Measurements from ENCODE around the gene NRG2.
A peak's percentile ranks its signal among the peaks of the same experiment; 100 is the strongest.

The NRG2 gene

GRCh38 chr5:139971202-139971725 lies 71.8 kb downstream of the NRG2 start:
- DNase-seq (ENCODE audit: low spot score) (no peak), FAIRE-seq (no peak)

GRCh38 chr5:139969318-139969717 lies 73.8 kb downstream of the NRG2 start:
- no peak for FAIRE-seq
- no peak for DNase-seq (ENCODE audit: low spot score)

DNA sequence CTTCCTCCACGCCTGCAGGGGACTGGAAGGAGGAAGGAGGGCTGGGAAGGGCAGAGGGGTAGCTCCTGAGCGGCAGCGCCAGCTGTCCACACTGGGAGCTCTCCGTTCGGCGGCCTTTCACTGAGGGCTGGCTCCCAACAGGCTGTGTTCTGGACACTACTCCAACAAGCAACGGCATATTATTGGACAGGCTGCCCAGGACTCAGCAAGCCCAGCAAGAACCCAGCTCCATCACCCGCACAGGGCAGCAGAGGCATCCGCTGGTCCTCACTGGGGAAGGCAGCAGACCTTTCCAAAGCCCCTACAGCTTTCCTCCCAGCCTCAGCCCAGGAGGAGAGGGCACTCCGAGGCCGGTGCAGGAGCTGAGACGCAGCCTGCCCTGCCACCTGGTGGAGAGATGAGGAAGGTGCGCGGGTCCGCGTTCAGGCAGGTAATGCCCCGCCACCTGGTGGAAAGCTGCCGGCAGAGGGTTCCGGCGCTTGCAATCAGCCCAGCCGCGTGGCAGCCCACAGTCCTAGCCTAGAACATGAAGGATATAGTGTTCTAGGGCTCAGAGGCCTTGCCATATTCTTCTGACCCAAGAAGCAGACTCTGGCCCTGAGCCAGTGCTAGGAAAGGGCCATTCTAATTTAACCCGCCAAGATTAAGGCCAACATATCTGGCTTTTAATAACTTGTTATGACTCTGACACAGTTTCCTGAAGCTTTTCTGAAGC lies 74.4 kb downstream of the NRG2 start:
- DNase-seq (ENCODE audit: low spot score) (peak; percentile 87), FAIRE-seq (peak; percentile 72)

DNA sequence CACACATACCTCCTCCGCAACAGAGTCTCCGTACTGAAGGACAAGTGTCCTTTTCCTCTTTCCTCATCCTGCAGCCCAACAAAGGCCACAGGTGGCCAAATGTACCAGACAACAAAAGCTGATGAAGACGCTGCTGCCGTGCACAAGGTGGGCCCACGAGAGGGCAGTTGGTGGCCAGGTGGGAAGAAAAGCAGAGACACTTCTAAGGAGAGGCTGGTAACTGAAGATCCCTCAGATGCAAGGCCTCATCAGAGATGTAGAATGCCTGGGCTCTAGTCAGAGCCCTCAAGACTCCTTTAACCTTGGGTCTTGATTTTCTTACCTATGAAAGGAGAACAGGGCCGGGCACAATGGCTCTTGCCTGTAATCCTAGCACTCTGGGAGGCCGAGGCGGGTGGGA lies 75.7 kb downstream of the NRG2 start:
- no peak for DNase-seq (ENCODE audit: low spot score)
- no peak for FAIRE-seq

DNA sequence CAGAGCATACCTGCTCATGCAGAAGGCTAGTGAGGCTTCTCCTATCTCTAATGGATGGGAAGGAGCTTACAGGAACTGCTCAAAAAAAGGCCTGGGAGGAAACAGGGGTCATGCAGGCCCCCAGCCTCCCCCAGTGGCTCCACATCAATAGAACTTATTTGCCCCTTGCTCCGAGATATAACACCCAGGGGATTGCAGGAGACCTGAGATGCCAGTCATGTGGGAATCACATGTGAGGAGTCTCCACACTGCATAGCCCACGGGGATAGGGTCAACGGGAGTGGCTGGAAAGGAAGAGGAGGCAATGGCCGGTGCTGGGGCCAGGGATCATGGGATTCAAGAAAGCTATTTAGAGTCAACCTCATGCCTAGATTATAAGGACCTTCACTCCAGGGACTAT lies 76.2 kb downstream of the NRG2 start:
- DNase-seq (ENCODE audit: low spot score) (no peak), FAIRE-seq (no peak)

DNA sequence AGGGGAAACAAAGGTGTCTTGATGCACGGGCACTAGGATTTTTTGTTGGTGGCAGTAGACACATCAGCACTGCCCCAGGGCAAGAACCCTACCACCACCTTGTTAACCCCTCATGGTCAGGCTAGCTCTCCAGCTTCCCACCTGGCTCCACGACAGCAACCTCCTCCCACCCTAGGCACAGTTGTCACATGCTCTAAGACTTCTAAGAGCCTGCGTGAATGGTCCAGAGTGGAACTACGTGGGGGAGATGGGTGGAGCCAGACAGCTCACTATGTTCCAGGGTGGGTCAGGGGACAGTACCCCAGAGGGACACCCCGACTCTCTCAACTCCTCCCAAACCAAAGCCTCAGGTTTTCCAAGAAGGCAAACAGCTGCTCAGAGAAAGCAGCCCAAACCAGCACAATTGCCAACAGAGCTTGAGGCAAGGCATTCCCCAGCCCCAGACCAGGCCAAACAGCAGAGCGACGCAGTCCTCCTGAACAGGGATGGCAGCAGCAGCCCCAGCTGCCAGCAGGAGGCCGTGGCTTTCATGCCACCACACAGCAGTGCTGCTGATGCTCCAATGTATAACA lies 78.0 kb downstream of the NRG2 start:
- no peak for FAIRE-seq
- DNase-seq (ENCODE audit: low spot score), result no peak

GRCh38 chr5:139964266-139964993 lies 78.7 kb downstream of the NRG2 start:
- FAIRE-seq (no peak), DNase-seq (ENCODE audit: low spot score) (no peak)

GRCh38 chr5:139962445-139962844 lies 80.7 kb downstream of the NRG2 start:
- DNase-seq (ENCODE audit: low spot score), result no peak
- FAIRE-seq, result no peak

GRCh38 chr5:139961435-139962157 lies 81.5 kb downstream of the NRG2 start:
- FAIRE-seq, result no peak

DNA sequence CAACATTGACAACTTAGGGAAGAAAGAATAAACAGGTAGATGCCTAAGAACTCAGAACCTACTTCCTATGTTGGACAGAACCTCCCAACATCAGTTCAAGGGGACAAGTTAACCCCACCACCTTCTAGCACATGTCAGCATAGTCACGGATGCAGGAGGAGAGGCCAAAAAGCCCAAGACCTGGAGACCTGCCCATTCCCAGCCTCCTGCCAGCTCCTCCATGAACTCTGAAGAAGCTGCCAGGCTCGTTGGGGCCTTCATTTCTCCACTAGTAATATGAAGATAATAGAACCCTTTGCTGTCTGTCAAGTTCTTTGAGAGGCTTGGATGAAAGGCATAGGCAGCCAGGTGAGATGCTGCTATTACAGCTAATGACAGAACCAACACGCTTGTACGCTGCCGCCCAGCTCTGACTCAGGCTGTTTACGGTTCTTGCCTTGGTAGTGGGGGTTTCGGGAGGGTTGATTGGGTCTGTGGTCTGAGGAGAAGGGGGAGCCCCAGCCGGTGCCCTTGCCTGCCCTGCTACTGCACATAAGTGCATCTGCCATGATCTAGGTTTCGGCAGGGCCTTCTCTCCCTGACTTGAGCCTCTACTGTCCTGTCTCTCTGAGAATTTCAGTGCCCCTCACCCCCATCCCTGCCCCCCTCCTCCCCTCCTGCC lies 82.2 kb downstream of the NRG2 start:
- FAIRE-seq (no peak), DNase-seq (ENCODE audit: low spot score) (no peak)

More at GRCh38 chr5:139961435-139962157, 81.5 kb downstream of the NRG2 start:
- no peak for DNase-seq (ENCODE audit: low spot score)

- FAIRE-seq (no peak), DNase-seq (ENCODE audit: low spot score) (no peak)
Observed at GRCh38 chr5:139958432-139959148, 84.5 kb downstream of the NRG2 start.

GRCh38 chr5:139956342-139956741 lies 86.8 kb downstream of the NRG2 start:
- no peak for FAIRE-seq
- no peak for DNase-seq (ENCODE audit: low spot score)

DNA sequence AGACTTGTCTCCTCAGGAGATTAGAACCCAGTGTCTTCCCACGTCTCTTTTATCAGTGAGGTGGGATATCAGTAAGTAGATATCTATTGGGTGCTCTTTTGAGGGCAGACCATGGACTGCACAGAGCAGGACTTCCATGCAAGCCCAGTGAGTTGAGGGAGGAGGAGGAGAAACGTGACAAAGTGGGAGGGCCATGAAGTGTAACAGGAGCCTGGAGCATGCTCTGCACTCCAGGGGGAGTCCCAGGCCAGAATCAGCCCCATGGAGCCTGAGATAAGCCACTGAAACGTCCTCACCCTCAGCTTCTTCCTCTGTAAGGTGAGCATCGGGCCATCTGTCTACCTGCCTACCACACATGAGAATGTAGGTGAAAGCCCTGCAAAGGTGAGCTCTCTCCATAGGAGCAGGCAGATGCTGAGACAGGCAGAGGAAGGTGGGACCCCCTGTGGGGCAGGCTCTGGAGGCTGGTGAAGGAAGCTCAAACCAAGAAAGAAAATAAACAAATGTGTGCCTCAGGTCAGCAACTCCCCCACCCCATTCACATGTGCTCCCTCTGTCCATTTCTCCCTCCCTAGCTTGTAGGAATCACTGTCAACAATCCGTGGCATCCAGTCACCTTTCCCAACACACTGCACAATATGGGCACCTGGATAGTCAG lies 87.4 kb downstream of the NRG2 start:
- FAIRE-seq (no peak), DNase-seq (ENCODE audit: low spot score) (no peak)

DNA sequence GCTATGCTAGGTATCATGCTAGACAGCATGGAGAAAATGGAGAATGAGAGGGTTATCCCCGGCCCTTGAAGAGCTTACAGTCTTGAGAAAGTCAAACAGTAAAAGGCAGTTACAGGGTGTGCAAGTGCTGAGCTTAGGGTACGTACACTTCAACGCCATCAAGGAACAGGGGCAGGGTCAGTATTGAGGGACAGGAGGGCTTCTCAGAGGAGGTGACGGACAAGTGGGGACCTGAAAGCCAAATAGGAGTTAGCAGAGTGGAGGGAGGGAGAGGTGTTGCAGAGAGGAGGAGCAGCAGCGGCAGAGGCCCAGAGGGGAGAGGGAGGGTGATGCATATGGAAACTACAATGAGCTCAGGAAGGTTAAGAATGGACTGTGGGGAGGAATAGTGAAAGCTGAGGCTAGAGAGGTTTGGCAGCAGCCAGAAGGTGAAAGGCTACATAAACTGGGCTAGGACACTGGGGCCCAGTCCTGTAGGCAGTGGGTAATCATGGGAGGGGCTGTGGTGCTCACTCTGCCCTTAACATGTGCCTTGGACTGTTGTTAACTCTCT lies 88.0 kb downstream of the NRG2 start:
- FAIRE-seq (no peak), DNase-seq (ENCODE audit: low spot score) (no peak)

DNA sequence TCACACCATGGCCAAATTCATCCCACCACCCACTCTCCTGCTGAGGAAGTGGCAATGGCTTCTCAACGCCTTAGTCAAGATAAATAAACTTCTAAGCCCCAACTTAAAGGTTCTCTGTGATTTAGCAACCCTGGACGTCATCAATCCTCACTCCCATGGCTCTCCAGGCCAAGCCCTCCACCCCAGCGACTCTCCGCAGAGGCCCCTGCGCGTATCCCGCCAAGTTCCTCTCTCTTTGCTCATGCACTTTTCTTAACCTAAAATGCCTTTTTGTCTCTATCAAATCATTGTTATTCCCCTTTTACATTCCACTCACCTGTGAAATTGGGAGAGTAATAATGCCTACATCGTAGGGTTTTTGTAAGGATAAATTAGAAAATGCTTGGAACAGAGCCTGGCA lies 88.6 kb downstream of the NRG2 start:
- FAIRE-seq (no peak), DNase-seq (ENCODE audit: low spot score) (no peak)

GRCh38 chr5:139954022-139954421 lies 89.1 kb downstream of the NRG2 start:
- no peak for DNase-seq (ENCODE audit: low spot score)
- FAIRE-seq, result no peak

DNA sequence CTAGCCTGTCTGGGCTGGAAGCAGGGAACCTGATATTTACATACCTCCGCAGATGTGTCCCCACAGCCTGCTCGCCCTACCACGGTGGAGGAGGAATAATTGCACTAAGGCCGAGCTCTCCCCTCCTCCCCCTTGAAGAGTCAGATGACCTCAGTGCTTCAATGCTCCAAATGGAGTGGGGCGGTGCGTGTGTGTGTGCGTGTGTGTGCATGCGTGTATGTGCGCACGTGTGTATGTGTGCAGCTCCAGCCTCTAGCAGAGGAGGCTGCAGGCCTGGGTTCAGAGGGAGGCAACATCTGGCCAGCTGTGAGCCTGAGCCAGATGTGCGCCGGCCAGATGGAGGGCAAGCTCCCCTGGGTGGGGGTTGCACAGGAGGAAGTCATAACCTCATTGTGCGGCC lies 90.5 kb downstream of the NRG2 start:
- no peak for DNase-seq (ENCODE audit: low spot score)
- FAIRE-seq, result no peak

DNA sequence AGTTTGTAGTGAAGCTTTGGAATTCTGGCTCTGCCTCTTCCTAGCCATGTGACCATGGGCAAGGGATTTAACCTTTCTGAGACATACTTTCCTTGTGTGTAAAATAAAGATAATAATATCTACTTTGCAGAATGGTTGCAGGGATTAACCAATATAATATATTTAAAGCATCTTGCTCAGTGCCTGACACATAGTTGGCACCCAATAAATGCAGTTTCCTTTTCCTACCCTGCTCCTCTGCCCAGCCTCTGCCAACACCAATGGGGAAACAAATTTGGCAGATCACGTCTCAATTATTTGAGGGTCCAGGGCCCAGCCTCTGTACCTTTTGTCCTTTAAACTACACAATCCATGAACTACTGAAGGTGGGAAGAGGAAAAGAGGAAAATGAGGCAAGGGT lies 91.1 kb downstream of the NRG2 start:
- DNase-seq (ENCODE audit: low spot score), result no peak
- no peak for FAIRE-seq

GRCh38 chr5:139951296-139951924 lies 91.7 kb downstream of the NRG2 start:
- DNase-seq (ENCODE audit: low spot score), result no peak
- no peak for FAIRE-seq

Measured in urothelium cell line (cell line).